H1 (cell line): ENCODE measurements around the gene DYRK1A. TPM values are rescaled to one million over a fixed set of nuclear protein-coding genes. Genes with fewer than 3 reads are reported as not detected.

Source experiments
- HDAC2 ChIP-seq, 2 experiments: fragments of 300-600 bp in 1 of 2; sonication (generic) in 1 of 2; IDR thresholded peaks; 2 replicates each; pipeline ENCODE4 v1.6.1; 2011 to 2012; ENCODE audit warnings: low read depth in 2 of 2, low read length in 2 of 2, mild to moderate bottlenecking in 2 of 2, moderate library complexity in 2 of 2, borderline replicate concordance in 1 of 2, inconsistent platforms in 1 of 2
- TAF7 ChIP-seq: optimal IDR thresholded peaks from 2 replicates; pipeline ENCODE3; 2011; ENCODE audit warnings: low read depth, mild to moderate bottlenecking, inconsistent platforms, low read length, moderate library complexity, borderline replicate concordance
- YY1 ChIP-seq: IDR thresholded peaks from 2 replicates; pipeline ENCODE4 v1.6.1; 2011; ENCODE audit warnings: low read depth, mild to moderate bottlenecking, low read length
- polyA plus RNA-seq, 7 experiments: library from polyadenylated mRNA; depleted of rRNA in 3 of 7; stranded (reverse) in 5 of 7; unstranded in 2 of 7; fragments of >200 nt in 5 of 7; fragments of 200-250 nt in 2 of 7; gene quantifications; 1 replicate in 5 of 7; 2 replicates in 1 of 7; 4 replicates in 1 of 7; pipeline versions ENCODE4 v1.2.1 to v1.2.3, GENCODE V29; 2011 to 2013; ENCODE audit warnings: missing spikeins in 2 of 7, mixed read lengths in 2 of 7
- total RNA-seq: library from RNA; stranded (reverse); fragmentation: NEBNext Ultra II Directional; extraction: Animal tissue kit (Norgen Biotek cat#: 25700); gene quantifications from 2 replicates; pipeline ENCODE4 v1.2.1, GENCODE V29; 2021

Gene DYRK1A
- total and polyA plus RNA-seq, 2 of the 8 experiments (the other 6 are each of a cell fraction or from before 2014, with no cell fraction given): 61.1 to 62.2 TPM

- no peak for TF ChIP-seq YY1
- no peak for TF ChIP-seq HDAC2 (IDR thresholded peaks at IDR 0.05; ENCODE audit: borderline replicate concordance in 1 of 2, low read depth in 2 of 2, low read length in 2 of 2)
- TF ChIP-seq TAF7: no peak
Observed at GRCh38 chr21:37531431-37531932, 164.9 kb downstream of the DYRK1A start (continued).
